Fibroblast of lung (primary cell): ENCODE data around the gene CD3G. TPM values are rescaled to one million over a fixed set of nuclear protein-coding genes. Genes with fewer than 3 reads are reported as not detected.

Experiments used
- DNase-seq, 2 donors: peaks; one replicate each; pipeline versions ENCODE4 v3.0.0 to v3.0.0-alpha.2; 2010; ENCODE audit warnings: low read depth in 2 of 2
- H2AFZ ChIP-seq: 2 replicates; pipeline ENCODE4 v1.5.1; 2012; ENCODE audit warnings: low read length, control low read depth, inconsistent platforms
- H3K27ac ChIP-seq: 2 replicates; pipeline ENCODE4 v1.5.1; 2011; ENCODE audit warnings: low read length, control low read depth; ENCODE audit not compliant: insufficient read depth
- H3K27me3 ChIP-seq: 2 replicates; pipeline ENCODE4 v1.5.1; 2011; ENCODE audit warnings: mild to moderate bottlenecking, low read length; ENCODE audit not compliant: control insufficient read depth, insufficient read depth
- H3K36me3 ChIP-seq: 2 replicates; pipeline ENCODE4 v1.5.1; 2011; ENCODE audit warnings: low read length; ENCODE audit not compliant: control insufficient read depth, insufficient read depth
- H3K4me1 ChIP-seq: 2 replicates; pipeline ENCODE4 v1.5.1; 2011; ENCODE audit warnings: low read length; ENCODE audit not compliant: control insufficient read depth, insufficient read depth; ENCODE audit errors: extremely low read depth
- H3K4me2 ChIP-seq: 2 replicates; pipeline ENCODE4 v1.5.1; 2011; ENCODE audit warnings: low read length, control low read depth; ENCODE audit not compliant: insufficient read depth; ENCODE audit errors: extremely low read depth
- H3K4me3 ChIP-seq, 4 experiments: fragments of 200-600 bp in 1 of 4; sonication (generic) in 1 of 4; replicated peaks in 1 of 4; 2 replicates each; pipeline ENCODE4 v1.5.1; 2011 to 2016; ENCODE audit warnings: low read length in 4 of 4, low read depth in 3 of 4, mild to moderate bottlenecking in 3 of 4, control low read depth in 2 of 4, inconsistent platforms in 1 of 4, mixed read lengths in 1 of 4; ENCODE audit not compliant: insufficient read depth in 1 of 4; ENCODE audit errors: control extremely low read depth in 1 of 4
- H3K79me2 ChIP-seq: 2 replicates; pipeline ENCODE4 v1.5.1; 2012; ENCODE audit warnings: mild to moderate bottlenecking, low read length, inconsistent platforms; ENCODE audit not compliant: control insufficient read depth, insufficient read depth
- H3K9ac ChIP-seq: 2 replicates; pipeline ENCODE4 v1.5.1; 2011; ENCODE audit warnings: mild to moderate bottlenecking, low read length, control low read depth; ENCODE audit not compliant: insufficient read depth
- H3K9me3 ChIP-seq: 2 replicates; pipeline ENCODE4 v1.5.1; 2012; ENCODE audit warnings: low read depth, low read length; ENCODE audit not compliant: control insufficient read depth, insufficient read depth
- H4K20me1 ChIP-seq: 2 replicates; pipeline ENCODE4 v1.5.1; 2011; ENCODE audit warnings: low read length; ENCODE audit not compliant: control insufficient read depth, insufficient read depth; ENCODE audit errors: extremely low read depth
- EZH2 ChIP-seq: IDR thresholded peaks from 2 replicates; pipeline ENCODE4 v1.5.1; 2012; ENCODE audit warnings: low read length, control low read depth, mild to moderate bottlenecking; ENCODE audit errors: missing control alignments
- polyA plus RNA-seq, 2 donors: library from polyadenylated mRNA; depleted of rRNA in 1 of 2; stranded (reverse) in 1 of 2; unstranded in 1 of 2; fragments of >200 nt; gene quantifications; 2 replicates each; pipeline ENCODE4 v1.2.1, GENCODE V29; 2011 to 2012; ENCODE audit warnings: missing spikeins in 1 of 2
- total RNA-seq: library from RNA; depleted of rRNA; stranded (reverse); fragments of >200 nt; gene quantifications from 2 replicates; pipeline ENCODE4 v1.2.1, GENCODE V29; 2014
- TF ChIP-seq, protein P1 (sequence below), 2 donors: IDR thresholded peaks in 1 of 2; conservative IDR thresholded peaks in 1 of 2; 1 replicate in 1 of 2; 2 replicates in 1 of 2; pipeline ENCODE4 v1.5.1; 2011 to 2012; ENCODE audit warnings: low read length in 2 of 2, control low read depth in 1 of 2, inconsistent platforms in 1 of 2, low read depth in 1 of 2, mild to moderate bottlenecking in 1 of 2

The CD3G gene
- total and polyA plus RNA-seq, 2 donors (not counting 1 experiment from before 2014, with no cell fraction given), result not detected

DNA sequence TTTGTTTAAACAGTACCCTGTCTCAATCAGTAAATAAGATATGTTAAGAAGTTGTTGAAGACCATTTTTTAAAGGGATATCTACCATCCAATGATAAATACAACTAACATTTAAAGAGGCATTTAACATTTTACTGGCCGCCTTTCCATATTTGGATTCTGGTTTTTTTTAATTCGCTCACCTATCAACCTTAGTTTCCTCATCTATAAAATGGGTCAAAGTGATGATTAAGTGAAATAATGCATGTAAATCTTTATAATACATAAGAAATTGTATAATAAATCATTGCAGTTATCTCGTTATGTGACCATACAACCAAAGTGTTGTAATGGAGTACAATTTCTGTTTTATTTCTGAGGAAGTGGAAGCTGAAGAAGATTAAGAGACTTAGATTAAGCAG is 39.5 kb downstream of the CD3G start:
- Histone ChIP-seq H3K4me2 (no peak overlapping the region), H3K27me3 (no peaks in the 10 kb centered on the region), H4K20me1 (no peaks in the 10 kb centered on the region), H3K4me3 (no peak overlapping the region), H3K4me1 (no peaks in the 10 kb centered on the region), H3K9ac (no peak overlapping the region), H2AFZ (no peak overlapping the region), H3K9me3 (no peaks in the 10 kb centered on the region), H3K36me3 (peaks cover 18% of the 10 kb centered on the region), H3K27ac (no peak overlapping the region), H3K79me2 (no peaks in the 10 kb centered on the region)
- DNase-seq, result no peak
- TF ChIP-seq, protein P1, sequence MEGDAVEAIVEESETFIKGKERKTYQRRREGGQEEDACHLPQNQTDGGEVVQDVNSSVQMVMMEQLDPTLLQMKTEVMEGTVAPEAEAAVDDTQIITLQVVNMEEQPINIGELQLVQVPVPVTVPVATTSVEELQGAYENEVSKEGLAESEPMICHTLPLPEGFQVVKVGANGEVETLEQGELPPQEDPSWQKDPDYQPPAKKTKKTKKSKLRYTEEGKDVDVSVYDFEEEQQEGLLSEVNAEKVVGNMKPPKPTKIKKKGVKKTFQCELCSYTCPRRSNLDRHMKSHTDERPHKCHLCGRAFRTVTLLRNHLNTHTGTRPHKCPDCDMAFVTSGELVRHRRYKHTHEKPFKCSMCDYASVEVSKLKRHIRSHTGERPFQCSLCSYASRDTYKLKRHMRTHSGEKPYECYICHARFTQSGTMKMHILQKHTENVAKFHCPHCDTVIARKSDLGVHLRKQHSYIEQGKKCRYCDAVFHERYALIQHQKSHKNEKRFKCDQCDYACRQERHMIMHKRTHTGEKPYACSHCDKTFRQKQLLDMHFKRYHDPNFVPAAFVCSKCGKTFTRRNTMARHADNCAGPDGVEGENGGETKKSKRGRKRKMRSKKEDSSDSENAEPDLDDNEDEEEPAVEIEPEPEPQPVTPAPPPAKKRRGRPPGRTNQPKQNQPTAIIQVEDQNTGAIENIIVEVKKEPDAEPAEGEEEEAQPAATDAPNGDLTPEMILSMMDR (conservative IDR thresholded peaks at IDR 0.05 in 1 of 2, IDR thresholded peaks at IDR 0.05 in 1 of 2; ENCODE audit: low read depth in 1 of 2, low read length in 2 of 2), result no peak
- TF ChIP-seq EZH2, result no peak

DNA sequence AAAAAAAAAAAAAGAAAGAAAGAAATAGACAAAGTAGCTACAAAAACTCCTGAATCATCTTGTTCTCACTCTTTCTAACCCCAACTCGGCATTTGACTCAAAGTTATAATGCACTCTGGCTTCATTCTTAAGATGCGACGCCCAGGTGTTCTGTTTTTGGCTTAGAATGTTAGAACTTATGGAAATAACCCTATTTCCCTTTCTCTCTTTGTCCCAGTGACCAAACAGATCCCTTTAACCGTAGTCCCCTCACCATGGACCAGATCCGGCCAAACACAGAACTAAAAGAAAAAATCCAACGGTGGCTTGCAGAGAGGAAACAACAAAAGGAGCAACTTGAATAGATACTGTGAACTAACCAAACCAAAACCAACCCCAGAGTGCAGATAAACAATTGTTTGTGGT is 52.0 kb downstream of the CD3G start:
- Histone ChIP-seq H3K79me2 (no peaks in the 10 kb centered on the region), H3K36me3 (no peaks in the 10 kb centered on the region), H3K9me3 (no peaks in the 10 kb centered on the region), H4K20me1 (no peaks in the 10 kb centered on the region), H3K27ac (no peak overlapping the region), H3K4me3 (no peak overlapping the region), H3K4me1 (no peaks in the 10 kb centered on the region), H3K4me2 (no peak overlapping the region), H3K27me3 (no peaks in the 10 kb centered on the region), H2AFZ (no peak overlapping the region), H3K9ac (no peak overlapping the region)
- no peak for DNase-seq
- TF ChIP-seq, protein P1 (conservative IDR thresholded peaks at IDR 0.05 in 1 of 2, IDR thresholded peaks at IDR 0.05 in 1 of 2; ENCODE audit: low read depth in 1 of 2, low read length in 2 of 2), result no peak
- TF ChIP-seq EZH2, result no peak

DNA sequence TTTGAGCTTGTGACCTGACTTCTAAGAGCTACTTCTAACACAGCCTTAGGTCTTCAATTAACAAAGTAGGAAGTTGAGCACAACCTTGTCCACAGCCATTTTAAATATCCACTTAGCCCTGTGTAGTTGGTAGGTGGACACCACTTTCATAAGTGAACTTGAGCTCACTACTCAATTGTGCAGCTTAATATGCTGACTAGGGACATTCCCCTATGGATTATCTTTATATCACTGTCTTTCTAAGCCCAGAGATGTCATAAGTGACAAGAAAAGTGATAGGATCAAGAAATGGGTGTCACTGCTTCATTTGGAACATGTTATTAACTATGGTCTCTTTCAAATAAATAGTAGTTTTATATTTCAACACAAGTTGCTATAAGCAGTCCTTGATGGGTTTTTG is 53.3 kb downstream of the CD3G start:
- H3K79me2 ChIP-seq, result peaks cover 8% of the 10 kb centered on the region
- no peaks in the 10 kb centered on the region for H3K27me3 ChIP-seq
- H3K27ac ChIP-seq, result no peak overlapping the region
- H2AFZ ChIP-seq, result no peak overlapping the region
- H3K36me3 ChIP-seq, result no peaks in the 10 kb centered on the region
- H3K4me3 ChIP-seq, result no peak overlapping the region
- H3K4me2 ChIP-seq, result no peak overlapping the region
- H4K20me1 ChIP-seq, result no peaks in the 10 kb centered on the region
- DNase-seq, result no peak
- no peaks in the 10 kb centered on the region for H3K4me1 ChIP-seq
- H3K9ac ChIP-seq, result no peak overlapping the region
- no peaks in the 10 kb centered on the region for H3K9me3 ChIP-seq
- TF ChIP-seq, protein P1 (conservative IDR thresholded peaks at IDR 0.05 in 1 of 2, IDR thresholded peaks at IDR 0.05 in 1 of 2; ENCODE audit: low read depth in 1 of 2, low read length in 2 of 2), result no peak
- no peak for TF ChIP-seq EZH2
